ENCODE results near the gene SOCS4.

SOCS4 gene

DNA sequence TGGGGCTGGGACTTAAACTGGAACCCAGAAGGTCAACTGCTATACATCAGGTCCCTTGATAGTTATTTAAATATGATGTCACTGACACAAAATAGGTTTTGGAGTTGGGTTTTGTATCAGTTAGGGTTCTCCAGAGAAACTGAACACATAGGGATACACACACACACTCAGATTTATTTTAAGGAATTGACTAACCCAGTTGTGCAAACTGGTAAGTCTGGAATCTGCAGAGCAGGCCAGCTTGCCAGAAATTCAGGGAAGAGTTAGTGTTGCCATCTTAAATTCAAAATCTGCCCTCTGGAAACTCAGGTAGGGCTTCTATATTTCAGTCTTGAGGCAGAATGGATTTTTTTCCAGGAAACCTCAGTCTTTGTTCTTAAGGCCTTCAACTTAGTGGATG is 61.3 kb downstream of the SOCS4 start:
- H3K27ac Mint-ChIP-seq: no peak overlapping the region

DNA sequence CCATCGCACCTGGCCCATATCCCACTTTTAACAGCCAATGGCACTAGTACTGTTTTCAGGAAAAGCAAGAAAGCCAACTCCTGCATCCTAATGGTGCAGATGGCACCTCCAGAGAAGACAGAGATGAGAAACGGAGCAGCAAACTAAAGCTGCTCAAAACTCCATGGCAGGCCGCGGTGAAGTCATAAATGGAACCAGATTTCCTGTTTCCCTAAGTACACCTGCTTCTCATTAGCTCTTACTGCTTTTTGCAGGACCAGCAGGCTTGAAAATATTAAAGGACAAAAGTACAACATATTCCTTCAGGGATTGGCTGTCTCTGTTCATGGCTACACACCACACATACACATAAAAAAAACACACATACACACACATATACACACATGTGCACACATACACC is 65.3 kb downstream of the SOCS4 start:
- Mint-ChIP-seq H3K36me3 (ENCODE audit: low read depth) (no peaks in the 10 kb centered on the region), H3K9me3 (no peaks in the 10 kb centered on the region), H3K4me1 (peaks cover 6% of the 10 kb centered on the region), H3K27ac (no peak overlapping the region), H3K4me3 (no peak overlapping the region), H3K27me3 (ENCODE audit: low read depth, poor library complexity) (peaks cover 22% of the 10 kb centered on the region)
- no peak for TF ChIP-seq CTCF (IDR thresholded peaks at IDR 0.05)
- no peak for DNase-seq

More for the DNA sequence above, 61.3 kb downstream of the SOCS4 start:
- no peaks in the 10 kb centered on the region for H3K4me1 Mint-ChIP-seq
- no peak for DNase-seq
- no peak overlapping the region for H3K4me3 Mint-ChIP-seq
- TF ChIP-seq CTCF (IDR thresholded peaks at IDR 0.05): no peak
- no peaks in the 10 kb centered on the region for H3K9me3 Mint-ChIP-seq
- H3K36me3 Mint-ChIP-seq (ENCODE audit: low read depth): no peaks in the 10 kb centered on the region
- peaks cover 14% of the 10 kb centered on the region for H3K27me3 Mint-ChIP-seq (ENCODE audit: low read depth, poor library complexity)

DNA sequence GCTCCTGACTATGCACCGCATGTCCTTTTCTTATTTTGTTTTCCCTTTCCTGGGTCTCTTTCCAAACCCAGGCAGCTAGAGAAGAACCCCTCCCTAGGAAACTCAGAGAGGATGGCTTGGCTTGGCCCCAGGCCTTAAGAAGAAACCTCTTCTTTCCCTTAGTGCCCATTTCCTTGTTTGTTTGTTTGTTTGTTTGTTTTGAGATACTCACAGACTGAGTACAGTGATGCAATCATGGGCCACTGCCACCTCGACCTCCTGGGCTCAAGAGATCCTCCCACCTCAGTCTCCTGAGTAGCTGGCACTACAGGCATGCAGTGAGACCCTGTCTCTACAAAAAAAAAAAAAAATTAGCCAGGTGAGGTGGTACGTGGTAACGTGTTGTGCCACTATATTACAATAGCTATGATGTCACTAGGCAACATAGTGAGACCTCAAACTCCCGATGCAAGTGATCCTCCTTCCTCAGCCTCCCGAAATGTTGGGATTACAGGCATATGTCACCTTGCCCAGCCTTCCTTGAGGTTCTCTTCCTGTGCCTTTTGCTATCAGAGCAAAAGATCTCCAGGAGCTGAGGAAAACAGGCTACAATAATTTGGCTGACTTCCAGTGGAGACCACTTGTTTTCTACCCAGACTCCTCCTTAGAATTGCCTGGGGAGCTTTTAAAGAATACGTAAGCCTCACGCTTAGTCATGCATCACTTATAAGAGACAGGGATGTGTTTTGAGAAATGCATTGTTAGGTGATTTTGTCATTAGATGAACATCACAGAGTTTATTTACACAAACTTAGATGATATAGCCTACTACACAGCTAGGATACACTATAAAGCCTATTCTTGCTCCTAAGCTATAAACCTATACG is 67.5 kb downstream of the SOCS4 start:
- DNase-seq: no peak
- no peak for TF ChIP-seq CTCF (IDR thresholded peaks at IDR 0.05)
- Mint-ChIP-seq H3K4me1 (peaks cover 6% of the 10 kb centered on the region), H3K4me3 (no peak overlapping the region), H3K9me3 (no peaks in the 10 kb centered on the region), H3K27ac (no peak overlapping the region), H3K36me3 (ENCODE audit: low read depth) (no peaks in the 10 kb centered on the region), H3K27me3 (ENCODE audit: low read depth, poor library complexity) (peaks cover 26% of the 10 kb centered on the region)

GRCh38 chr14:55097881-55098560 is 71.0 kb downstream of the SOCS4 start:
- Mint-ChIP-seq H3K9me3 (no peaks in the 10 kb centered on the region), H3K4me3 (no peak overlapping the region), H3K36me3 (ENCODE audit: low read depth) (no peaks in the 10 kb centered on the region), H3K27me3 (ENCODE audit: low read depth, poor library complexity) (peaks cover 24% of the 10 kb centered on the region), H3K27ac (no peak overlapping the region), H3K4me1 (peaks cover 16% of the 10 kb centered on the region)
- no peak for DNase-seq
- TF ChIP-seq CTCF (IDR thresholded peaks at IDR 0.05): no peak

DNA sequence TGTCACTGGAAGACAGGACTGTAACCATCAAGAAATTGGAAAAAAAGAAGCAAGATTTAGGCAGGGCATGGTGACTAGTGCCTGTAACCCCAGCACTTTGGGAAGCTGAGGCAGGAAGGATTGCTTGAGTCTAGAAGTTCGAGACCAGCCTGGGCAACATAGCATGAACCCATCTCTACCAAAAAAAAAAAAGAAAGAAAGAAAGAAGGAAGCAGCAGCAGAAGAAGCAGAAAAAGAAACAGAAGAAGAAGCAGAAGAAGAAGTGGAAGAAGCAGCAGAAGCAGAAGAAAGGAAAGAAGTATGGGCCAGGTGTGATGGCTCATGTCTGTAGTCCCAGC is 71.5 kb downstream of the SOCS4 start:
- Mint-ChIP-seq H3K36me3 (ENCODE audit: low read depth) (no peaks in the 10 kb centered on the region), H3K9me3 (no peaks in the 10 kb centered on the region), H3K4me1 (peaks cover 21% of the 10 kb centered on the region), H3K27me3 (ENCODE audit: low read depth, poor library complexity) (peaks cover 21% of the 10 kb centered on the region), H3K4me3 (no peak overlapping the region), H3K27ac (no peak overlapping the region)
- DNase-seq: no peak
- no peak for TF ChIP-seq CTCF (IDR thresholded peaks at IDR 0.05)
